Tibial nerve (tissue), 4 donors: ENCODE results near the gene ATP11C. TPM values are rescaled to one million over a fixed set of nuclear protein-coding genes. Genes with fewer than 3 reads are reported as not detected.
"Not testable (repeated sequence)": the region's sequence is repeated elsewhere in the genome, so short reads cannot be mapped to it uniquely, and the experiment has no call there.

Experiments
- DNase-seq, 2 donors: peaks; one replicate each; pipeline ENCODE4 v3.0.0-alpha.2; 2019; ENCODE audit warnings: low spot score in 2 of 2
- H3K27ac ChIP-seq, 4 donors: fragments of 200-600 bp; sonication (generic) in 3 of 4; one replicate each; pipeline ENCODE4 v1.5.1; 2017 to 2019; ENCODE audit warnings: mild to moderate bottlenecking in 1 of 4
- H3K27me3 ChIP-seq, 2 donors: fragments of 200-600 bp; sonication (generic) in 1 of 2; one replicate each; pipeline versions ENCODE4 v1.5.1 to v1.6.0; 2017 to 2019
- H3K36me3 ChIP-seq, 3 donors: fragments of 200-600 bp; sonication (generic); one replicate each; pipeline ENCODE4 v1.5.1; 2018 to 2019
- H3K4me1 ChIP-seq, 4 donors: fragments of 200-600 bp; sonication (generic) in 3 of 4; one replicate each; pipeline ENCODE4 v1.5.1; 2017 to 2019
- H3K4me3 ChIP-seq, 4 donors: fragments of 200-600 bp; sonication (generic) in 3 of 4; one replicate each; pipeline ENCODE4 v1.5.1; 2017 to 2019; ENCODE audit warnings: mild to moderate bottlenecking in 1 of 4, moderate library complexity in 1 of 4
- H3K9me3 ChIP-seq, 4 donors: fragments of 200-600 bp; sonication (generic) in 3 of 4; one replicate each; pipeline ENCODE4 v1.5.1; 2017 to 2019
- EP300 ChIP-seq, 2 donors: sonication (generic); formaldehyde crosslinking; IDR thresholded peaks; one replicate each; pipeline ENCODE4 v1.6.1; 2017; ENCODE audit warnings: antibody characterized with exemption in 2 of 2, mild to moderate bottlenecking in 1 of 2
- POLR2A ChIP-seq, 2 donors: fragments of 450-650 bp; IDR thresholded peaks; one replicate each; pipeline ENCODE4 v1.6.1; 2017; ENCODE audit warnings: antibody characterized with exemption in 2 of 2, mild to moderate bottlenecking in 2 of 2, moderate library complexity in 2 of 2
- WGBS, 2 donors: methylation state at CpG; one replicate each; pipeline ENCODE4 v1.1.5; 2018; 5-methylcytosine and 5-hydroxymethylcytosine counted together
- total RNA-seq, 4 donors: library from RNA; depleted of rRNA; stranded (reverse); fragments of >200 nt; gene quantifications; one replicate each; pipeline ENCODE4 v1.1.0, GENCODE V29; 2016
- TF ChIP-seq, protein P1 (sequence below), 5 experiments: fragments of 200-600 bp in 3 of 5; fragments of 450-650 bp in 2 of 5; sonication (generic) in 3 of 5; IDR thresholded peaks; one replicate each; pipeline ENCODE4 v1.5.1; 2016 to 2019; ENCODE audit warnings: antibody characterized with exemption in 5 of 5, mild to moderate bottlenecking in 3 of 5, moderate library complexity in 2 of 5

Gene ATP11C
- total RNA-seq, 4 donors from 2014 or later = 24.1 to 37.8 (median 32.9) TPM

DNA sequence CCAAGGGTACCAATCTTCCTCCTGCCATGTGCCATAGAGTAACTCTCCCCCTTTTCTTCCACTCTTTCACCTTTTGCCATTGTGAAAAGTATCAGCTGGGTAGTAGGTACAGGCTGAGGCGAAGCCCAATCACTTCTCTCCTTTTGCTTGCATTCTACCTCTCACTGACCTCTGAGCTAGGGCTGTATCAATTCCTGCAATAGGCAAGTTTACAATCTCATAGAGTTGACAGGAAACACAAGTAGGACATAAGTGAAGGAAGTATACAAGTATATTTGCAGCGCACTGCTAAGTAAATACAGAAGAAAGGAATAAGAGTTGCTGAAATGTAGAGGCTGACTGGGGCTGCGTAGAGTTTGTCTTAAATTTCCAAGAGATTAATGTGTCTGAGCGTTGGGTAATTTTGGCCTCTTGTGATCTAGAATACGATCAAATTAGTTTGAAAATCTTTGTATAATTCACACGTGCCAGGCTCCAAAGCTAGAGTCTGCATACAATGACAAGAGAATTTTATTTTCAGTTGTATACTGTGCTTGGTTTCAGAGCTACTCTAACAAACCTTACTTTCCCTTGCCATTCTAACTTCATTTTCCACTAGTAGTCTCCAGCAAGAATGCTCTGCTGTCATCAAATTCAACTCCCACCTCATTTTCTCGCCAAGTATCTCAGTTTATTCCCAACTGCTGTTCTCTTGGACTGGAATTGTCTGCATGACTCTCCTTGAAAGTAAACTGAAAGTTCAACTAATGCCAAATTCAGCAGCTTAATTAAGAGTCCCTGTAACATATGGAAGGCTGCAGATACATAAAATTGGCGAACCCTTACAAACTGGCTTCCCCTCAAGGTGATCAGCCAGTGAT, 90.3 kb downstream of the ATP11C start:
- Histone ChIP-seq H3K4me1 (no peaks in the 10 kb centered on the region), H3K9me3 (peaks cover 0 to 5% (median 0%) of the 10 kb centered on the region in 4 donors), H3K27me3 (no peaks in the 10 kb centered on the region), H3K27ac (no peak overlapping the region), H3K36me3 (no peaks in the 10 kb centered on the region), H3K4me3 (no peak overlapping the region)
- WGBS, 2 donors = 80 to 84% methylated on average over 8 of the region's 8 CpGs
- DNase-seq = no peak
- TF ChIP-seq, protein P1, sequence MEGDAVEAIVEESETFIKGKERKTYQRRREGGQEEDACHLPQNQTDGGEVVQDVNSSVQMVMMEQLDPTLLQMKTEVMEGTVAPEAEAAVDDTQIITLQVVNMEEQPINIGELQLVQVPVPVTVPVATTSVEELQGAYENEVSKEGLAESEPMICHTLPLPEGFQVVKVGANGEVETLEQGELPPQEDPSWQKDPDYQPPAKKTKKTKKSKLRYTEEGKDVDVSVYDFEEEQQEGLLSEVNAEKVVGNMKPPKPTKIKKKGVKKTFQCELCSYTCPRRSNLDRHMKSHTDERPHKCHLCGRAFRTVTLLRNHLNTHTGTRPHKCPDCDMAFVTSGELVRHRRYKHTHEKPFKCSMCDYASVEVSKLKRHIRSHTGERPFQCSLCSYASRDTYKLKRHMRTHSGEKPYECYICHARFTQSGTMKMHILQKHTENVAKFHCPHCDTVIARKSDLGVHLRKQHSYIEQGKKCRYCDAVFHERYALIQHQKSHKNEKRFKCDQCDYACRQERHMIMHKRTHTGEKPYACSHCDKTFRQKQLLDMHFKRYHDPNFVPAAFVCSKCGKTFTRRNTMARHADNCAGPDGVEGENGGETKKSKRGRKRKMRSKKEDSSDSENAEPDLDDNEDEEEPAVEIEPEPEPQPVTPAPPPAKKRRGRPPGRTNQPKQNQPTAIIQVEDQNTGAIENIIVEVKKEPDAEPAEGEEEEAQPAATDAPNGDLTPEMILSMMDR (IDR thresholded peaks at IDR 0.05) = no peak
- no peak for TF ChIP-seq POLR2A (IDR thresholded peaks at IDR 0.05)
- TF ChIP-seq EP300 (IDR thresholded peaks at IDR 0.05) = no peak

DNA sequence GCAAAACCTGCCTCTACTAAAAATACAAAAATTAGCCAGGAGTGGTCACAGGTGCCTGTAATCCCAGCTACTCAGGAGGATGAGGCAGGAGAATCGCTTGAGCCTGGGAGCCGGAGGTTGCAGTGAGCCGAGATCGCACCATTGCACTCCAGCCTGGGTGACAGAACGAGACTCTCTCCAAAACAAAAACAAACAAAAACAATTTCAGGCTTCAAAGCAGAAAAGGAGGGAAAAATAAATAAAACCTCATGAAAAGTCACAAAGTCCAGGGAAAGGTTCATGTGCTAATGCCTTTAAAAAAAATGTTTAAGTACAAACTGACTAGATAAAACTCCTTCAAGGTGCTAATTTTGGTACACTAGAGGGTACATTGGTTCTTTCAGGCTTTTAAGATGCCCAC, 96.5 kb downstream of the ATP11C start:
- H3K36me3 ChIP-seq, DNase-seq, H3K27me3 ChIP-seq, H3K27ac ChIP-seq, H3K9me3 ChIP-seq, H3K4me3 ChIP-seq: not testable (repeated sequence)
- 88 to 92% methylated on average over 5 of the region's 5 CpGs for WGBS, 2 donors
- peaks cover 0 to 13% (median 0%) of the 10 kb centered on the region in 4 donors for H3K4me1 ChIP-seq

DNA sequence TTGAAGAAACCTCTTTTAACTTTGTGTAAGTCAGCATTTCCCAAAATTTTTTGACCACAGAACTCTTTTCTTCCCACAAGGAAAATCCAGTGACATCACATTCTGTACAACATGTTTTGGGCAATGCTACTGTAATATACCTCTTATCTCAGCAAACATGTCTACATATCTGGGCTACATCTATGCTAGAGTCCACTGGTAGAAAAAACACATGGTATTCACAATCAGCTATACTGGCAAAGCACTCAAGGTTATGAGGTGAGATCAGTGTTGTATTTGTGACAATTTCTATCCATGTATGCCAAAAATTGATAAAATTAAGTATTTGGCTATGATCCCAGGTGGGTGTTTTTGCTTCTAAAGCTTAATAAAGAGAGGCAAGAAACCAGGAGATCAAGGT, 98.0 kb downstream of the ATP11C start:
- H3K27ac ChIP-seq = no peak overlapping the region
- H3K4me1 ChIP-seq = peaks cover 0 to 25% (median 0%) of the 10 kb centered on the region in 4 donors
- H3K4me3 ChIP-seq = no peak overlapping the region
- no peaks in the 10 kb centered on the region for H3K27me3 ChIP-seq
- H3K9me3 ChIP-seq = peaks cover 0 to 5% (median 0%) of the 10 kb centered on the region in 4 donors
- DNase-seq = no peak
- H3K36me3 ChIP-seq = no peaks in the 10 kb centered on the region
- no peak for TF ChIP-seq POLR2A (IDR thresholded peaks at IDR 0.05)

DNA sequence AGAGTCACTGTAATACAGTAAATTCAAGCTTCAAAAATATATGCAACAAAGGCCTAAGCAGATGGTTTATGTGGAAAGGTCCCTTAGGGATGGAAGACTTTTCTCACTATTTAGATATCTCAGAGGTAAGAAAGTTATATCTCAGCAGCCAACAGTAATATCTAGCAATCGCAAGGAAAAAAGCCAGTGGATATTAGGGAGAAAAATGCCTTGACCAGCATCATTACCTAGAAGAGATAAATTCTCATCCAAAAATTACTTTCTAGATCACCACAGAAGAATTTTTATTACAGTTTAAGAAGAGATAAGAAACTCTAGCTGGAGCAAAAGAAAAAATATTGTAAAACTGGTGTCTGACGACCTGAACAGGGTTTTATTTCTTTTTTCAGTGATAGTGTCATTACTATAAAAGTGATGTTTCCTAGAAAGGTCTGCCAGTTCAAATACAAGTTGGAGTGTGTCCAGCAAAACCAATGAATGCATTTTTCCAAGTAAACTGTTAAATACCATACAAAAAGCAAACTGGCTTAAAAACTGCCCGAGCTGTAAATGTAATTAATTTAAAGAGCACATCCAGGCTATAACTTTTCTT, 100.0 kb downstream of the ATP11C start:
- DNase-seq = no peak
- H3K27ac ChIP-seq = no peak overlapping the region
- H3K9me3 ChIP-seq = no peaks in the 10 kb centered on the region
- no peaks in the 10 kb centered on the region for H3K27me3 ChIP-seq
- H3K4me1 ChIP-seq = peaks cover 0 to 30% (median 0%) of the 10 kb centered on the region in 4 donors
- H3K4me3 ChIP-seq = no peak overlapping the region
- TF ChIP-seq POLR2A (IDR thresholded peaks at IDR 0.05) (no peak), EP300 (IDR thresholded peaks at IDR 0.05) (no peak)
- TF ChIP-seq, protein P1 (IDR thresholded peaks at IDR 0.05) = no peak
- no peaks in the 10 kb centered on the region for H3K36me3 ChIP-seq
- WGBS, 2 donors = 29 to 44% methylated on average over 3 of the region's 3 CpGs

DNA sequence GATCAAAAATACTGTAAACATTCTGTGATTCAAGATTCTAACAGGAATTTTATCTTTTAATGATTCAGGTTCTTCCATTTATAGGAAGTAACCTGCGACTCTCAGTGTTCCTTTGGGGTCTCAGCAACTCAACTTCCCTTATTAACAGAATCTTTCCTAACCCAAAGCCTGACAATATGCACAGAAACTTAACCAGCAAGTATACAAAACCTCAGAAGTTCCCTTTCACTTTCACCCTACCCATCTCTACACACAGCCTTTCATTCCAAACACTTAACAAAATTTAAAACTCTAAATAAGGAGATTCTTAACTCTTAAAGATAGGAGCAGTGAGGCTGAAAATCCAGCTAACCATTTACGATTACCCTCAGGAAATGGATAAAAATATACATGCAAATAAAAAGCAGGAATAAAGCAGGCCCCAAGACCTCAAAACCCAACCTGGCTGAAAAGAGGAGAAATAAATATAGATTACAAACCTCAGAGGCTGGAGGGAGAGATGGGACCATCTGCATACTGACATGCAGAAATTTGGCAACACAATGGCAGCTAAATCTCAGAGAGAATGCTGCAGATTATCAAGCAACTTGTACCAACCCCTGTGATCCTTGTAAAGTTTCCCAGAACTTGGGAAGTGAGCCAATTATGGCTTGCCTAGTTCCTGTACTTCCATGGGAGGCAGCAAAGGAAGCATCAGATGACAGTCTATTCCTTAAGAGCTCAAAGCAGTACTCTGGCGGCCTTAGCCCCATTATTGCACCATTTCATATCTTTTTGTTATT, 101.0 kb downstream of the ATP11C start:
- peak in 1 of 2 donors; percentile 33 for DNase-seq
- no peak for TF ChIP-seq POLR2A (IDR thresholded peaks at IDR 0.05)
- no peak overlapping the region for H3K27ac ChIP-seq

DNA sequence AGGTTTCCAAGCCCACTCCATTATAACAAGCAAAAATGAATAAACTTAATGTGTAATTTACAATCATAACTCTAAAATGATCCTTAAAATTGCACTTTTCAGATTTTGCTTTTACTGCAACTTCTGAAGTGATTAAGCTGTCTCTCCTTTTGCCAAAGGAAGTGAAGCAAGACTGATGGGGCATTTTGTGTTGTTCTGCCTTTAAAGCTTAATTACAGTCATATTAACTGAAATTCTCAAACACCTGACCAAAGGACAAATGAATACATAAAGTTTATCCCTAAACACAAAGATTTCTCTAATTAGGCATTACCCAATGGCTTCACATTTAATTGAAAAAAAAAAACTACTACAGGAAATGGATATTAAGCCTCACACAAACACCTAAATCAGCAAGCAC, 101.8 kb downstream of the ATP11C start:
- peaks cover 0 to 45% (median 4%) of the 10 kb centered on the region in 4 donors for H3K4me1 ChIP-seq
- DNase-seq = no peak
- no peaks in the 10 kb centered on the region for H3K9me3 ChIP-seq
- H3K36me3 ChIP-seq = no peaks in the 10 kb centered on the region
- peak overlapping the region in 1 of 4 donors; percentile 23 for H3K27ac ChIP-seq
- H3K27me3 ChIP-seq = no peaks in the 10 kb centered on the region
- TF ChIP-seq POLR2A (IDR thresholded peaks at IDR 0.05) (no peak), EP300 (IDR thresholded peaks at IDR 0.05) (no peak)
- TF ChIP-seq, protein P1 (IDR thresholded peaks at IDR 0.05) = no peak
- H3K4me3 ChIP-seq = no peak overlapping the region

More for the DNA sequence above, 101.0 kb downstream of the ATP11C start:
- no peaks in the 10 kb centered on the region for H3K9me3 ChIP-seq
- peaks cover 0 to 37% (median 1%) of the 10 kb centered on the region in 4 donors for H3K4me1 ChIP-seq
- WGBS, 2 donors = 48 to 58% methylated on average over 3 of the region's 3 CpGs
- H3K4me3 ChIP-seq = no peak overlapping the region
- H3K27me3 ChIP-seq = no peaks in the 10 kb centered on the region
- no peaks in the 10 kb centered on the region for H3K36me3 ChIP-seq
